ENCODE data around the gene DYDC2. TPM values are rescaled to one million over a fixed set of nuclear protein-coding genes. Genes with fewer than 3 reads are reported as not detected.

DYDC2 gene
- total and polyA plus RNA-seq, 2 of the 4 experiments (the other 2 are of a cell fraction), result not detected

DNA sequence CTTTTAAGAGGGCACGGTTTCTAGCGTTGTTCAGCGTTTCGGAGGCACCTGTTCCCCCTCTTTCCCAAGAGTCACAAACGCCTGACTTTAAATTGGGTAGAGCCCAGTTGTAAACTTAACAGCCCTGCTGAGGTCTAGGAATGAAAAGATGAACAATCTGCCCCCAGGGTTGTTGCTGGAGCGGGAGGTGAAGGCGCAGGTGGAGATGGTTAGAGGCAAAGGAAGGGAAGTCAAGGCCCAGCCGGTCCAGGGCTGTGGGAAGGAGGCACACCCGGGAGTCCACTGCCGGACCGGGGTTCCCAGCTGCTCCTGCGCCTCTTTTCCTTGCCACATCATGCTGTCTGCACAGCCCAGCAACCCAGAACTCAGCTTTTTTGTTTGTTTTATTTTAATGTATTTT, 52.5 kb downstream of the DYDC2 start:
- H4K20me1 ChIP-seq (ENCODE audit: insufficient read depth, low read length), result no peaks in the 10 kb centered on the region
- H3K23ac ChIP-seq (ENCODE audit: low read depth, low read length), result no peak overlapping the region
- H3K4me3 ChIP-seq (ENCODE audit: insufficient read depth, low read depth, low read length), result no peak overlapping the region
- no peak overlapping the region for H3K14ac ChIP-seq (replicated peaks; ENCODE audit: low read depth, low read length)
- no peak overlapping the region for H3K56ac ChIP-seq (ENCODE audit: extremely low read depth, insufficient read depth, low read length)
- BruUV-seq (replicated peaks), result no TSS peak
- 8% methylated on average over 2 of the region's 12 CpGs; no CpG with 5 or more reads in 1 of the 2 experiments for WGBS, 2 experiments (ENCODE audit: extremely low coverage in 2 of 2, insufficient read length in 1 of 2)
- no peak overlapping the region for H2BK20ac ChIP-seq (ENCODE audit: low read depth, low read length)
- H2BK5ac ChIP-seq (ENCODE audit: low read depth, low read length, poor library complexity, severe bottlenecking), result no peak overlapping the region
- no peak overlapping the region for H4K5ac ChIP-seq (ENCODE audit: low read depth, low read length)
- H3K4ac ChIP-seq (ENCODE audit: low read depth, low read length), result no peak overlapping the region
- H4K91ac ChIP-seq (ENCODE audit: insufficient read depth, low read depth, low read length), result no peak overlapping the region
- dilution Hi-C loops (cut with HindIII; ENCODE audit: low sequenced_read_pairs, unreplicated experiment), result no loop called here
- H3K36me3 ChIP-seq (ENCODE audit: control insufficient read depth, insufficient read depth, low read length), result no peaks in the 10 kb centered on the region
- no peak overlapping the region for H2BK15ac ChIP-seq (ENCODE audit: low read depth, low read length)
- H3K9ac ChIP-seq (ENCODE audit: low read depth, low read length), result no peak overlapping the region
- peak overlapping the region; percentile 84 for H2AFZ ChIP-seq (replicated peaks; ENCODE audit: low read length, poor library complexity)
- no peak overlapping the region for H2AK9ac ChIP-seq (replicated peaks; ENCODE audit: low read depth, low read length, poor library complexity)
- DNase-seq (no peak), ATAC-seq (ENCODE audit: low read depth) (no peak)
- no peak overlapping the region for H3K18ac ChIP-seq (ENCODE audit: low read depth, low read length)
- H3K9me1 ChIP-seq (ENCODE audit: insufficient read depth, low read length), result peaks cover 3% of the 10 kb centered on the region; the same call in 1 of the 2 replicates
- no peaks in the 10 kb centered on the region for H3K9me3 ChIP-seq (ENCODE audit: control insufficient read depth, insufficient read depth, low read length)
- H3K79me1 ChIP-seq (ENCODE audit: low read depth in 1 of 2, low read length in 2 of 2), result no peaks in the 10 kb centered on the region
- in situ Hi-C loops (cut with MboI; ENCODE audit: low sequenced_read_pairs), result no loop called here
- ChIA-PET POLR2A (ENCODE audit: unreplicated experiment) (no interaction called here), CTCF (no interaction called here)
- no peak overlapping the region; the same call in 1 of the 2 replicates for H3K4me2 ChIP-seq (ENCODE audit: low read depth, low read length)
- no peak overlapping the region for H2BK120ac ChIP-seq (ENCODE audit: low read depth, low read length)
- no peak overlapping the region for H2AK5ac ChIP-seq (ENCODE audit: low read depth, low read length)
- H3K4me1 ChIP-seq (ENCODE audit: control insufficient read depth, insufficient read depth, low read length), result peaks cover 3% of the 10 kb centered on the region; the same call in 1 of the 2 replicates
- intact Hi-C loops (cut with micrococcal nuclease), result no loop called here
- TF ChIP-seq, protein P1, sequence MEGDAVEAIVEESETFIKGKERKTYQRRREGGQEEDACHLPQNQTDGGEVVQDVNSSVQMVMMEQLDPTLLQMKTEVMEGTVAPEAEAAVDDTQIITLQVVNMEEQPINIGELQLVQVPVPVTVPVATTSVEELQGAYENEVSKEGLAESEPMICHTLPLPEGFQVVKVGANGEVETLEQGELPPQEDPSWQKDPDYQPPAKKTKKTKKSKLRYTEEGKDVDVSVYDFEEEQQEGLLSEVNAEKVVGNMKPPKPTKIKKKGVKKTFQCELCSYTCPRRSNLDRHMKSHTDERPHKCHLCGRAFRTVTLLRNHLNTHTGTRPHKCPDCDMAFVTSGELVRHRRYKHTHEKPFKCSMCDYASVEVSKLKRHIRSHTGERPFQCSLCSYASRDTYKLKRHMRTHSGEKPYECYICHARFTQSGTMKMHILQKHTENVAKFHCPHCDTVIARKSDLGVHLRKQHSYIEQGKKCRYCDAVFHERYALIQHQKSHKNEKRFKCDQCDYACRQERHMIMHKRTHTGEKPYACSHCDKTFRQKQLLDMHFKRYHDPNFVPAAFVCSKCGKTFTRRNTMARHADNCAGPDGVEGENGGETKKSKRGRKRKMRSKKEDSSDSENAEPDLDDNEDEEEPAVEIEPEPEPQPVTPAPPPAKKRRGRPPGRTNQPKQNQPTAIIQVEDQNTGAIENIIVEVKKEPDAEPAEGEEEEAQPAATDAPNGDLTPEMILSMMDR (conservative IDR thresholded peaks at IDR 0.05; ENCODE audit: low read depth, low read length), result no peak
- no peak for TF ChIP-seq RAD21 (IDR thresholded peaks at IDR 0.05; ENCODE audit: low read length)
- TF ChIP-seq MAZ (IDR thresholded peaks at IDR 0.05; ENCODE audit: borderline replicate concordance, low read depth, low read length), result no peak
- no peak for TF ChIP-seq POLR2A (IDR thresholded peaks at IDR 0.05; ENCODE audit: low read depth, low read length)
- TF ChIP-seq RCOR1 (IDR thresholded peaks at IDR 0.05; ENCODE audit: insufficient replicate concordance, low read length), result no peak
- TF ChIP-seq CHD1 (IDR thresholded peaks at IDR 0.05; ENCODE audit: low read depth, low read length), result no peak
- TF ChIP-seq, protein P2, sequence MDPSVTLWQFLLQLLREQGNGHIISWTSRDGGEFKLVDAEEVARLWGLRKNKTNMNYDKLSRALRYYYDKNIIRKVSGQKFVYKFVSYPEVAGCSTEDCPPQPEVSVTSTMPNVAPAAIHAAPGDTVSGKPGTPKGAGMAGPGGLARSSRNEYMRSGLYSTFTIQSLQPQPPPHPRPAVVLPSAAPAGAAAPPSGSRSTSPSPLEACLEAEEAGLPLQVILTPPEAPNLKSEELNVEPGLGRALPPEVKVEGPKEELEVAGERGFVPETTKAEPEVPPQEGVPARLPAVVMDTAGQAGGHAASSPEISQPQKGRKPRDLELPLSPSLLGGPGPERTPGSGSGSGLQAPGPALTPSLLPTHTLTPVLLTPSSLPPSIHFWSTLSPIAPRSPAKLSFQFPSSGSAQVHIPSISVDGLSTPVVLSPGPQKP (IDR thresholded peaks at IDR 0.05; ENCODE audit: borderline replicate concordance, low read depth, low read length), result no peak
- no peak for TF ChIP-seq MXI1 (IDR thresholded peaks at IDR 0.05; ENCODE audit: borderline replicate concordance, low read depth, low read length)
- TF ChIP-seq, protein P3, sequence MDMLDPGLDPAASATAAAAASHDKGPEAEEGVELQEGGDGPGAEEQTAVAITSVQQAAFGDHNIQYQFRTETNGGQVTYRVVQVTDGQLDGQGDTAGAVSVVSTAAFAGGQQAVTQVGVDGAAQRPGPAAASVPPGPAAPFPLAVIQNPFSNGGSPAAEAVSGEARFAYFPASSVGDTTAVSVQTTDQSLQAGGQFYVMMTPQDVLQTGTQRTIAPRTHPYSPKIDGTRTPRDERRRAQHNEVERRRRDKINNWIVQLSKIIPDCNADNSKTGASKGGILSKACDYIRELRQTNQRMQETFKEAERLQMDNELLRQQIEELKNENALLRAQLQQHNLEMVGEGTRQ (IDR thresholded peaks at IDR 0.05; ENCODE audit: low read depth, low read length), result no peak
- TF ChIP-seq FOS (IDR thresholded peaks at IDR 0.05; ENCODE audit: low read depth, low read length), result no peak
- TF ChIP-seq SMC3 (IDR thresholded peaks at IDR 0.05; ENCODE audit: low read depth, low read length), result no peak
- no peak for TF ChIP-seq RFX5 (IDR thresholded peaks at IDR 0.05; ENCODE audit: low read depth, low read length)
- no peak for TF ChIP-seq MAFK (IDR thresholded peaks at IDR 0.05; ENCODE audit: low read depth, low read length)
- no peak for TF ChIP-seq CEBPB (IDR thresholded peaks at IDR 0.05; ENCODE audit: low read depth, low read length)
- no peak for TF ChIP-seq BHLHE40 (IDR thresholded peaks at IDR 0.05; ENCODE audit: low read depth, low read length)
- no peak for TF ChIP-seq NFE2L2 (IDR thresholded peaks at IDR 0.05; ENCODE audit: low read depth, low read length)
- no peak overlapping the region for H4K8ac ChIP-seq (ENCODE audit: low read depth in 2 of 2, low read length in 2 of 2)
- H3K27ac ChIP-seq (ENCODE audit: insufficient read depth, low read length), result no peak overlapping the region
- peaks cover 18% of the 10 kb centered on the region for H3K27me3 ChIP-seq (ENCODE audit: control insufficient read depth, insufficient read depth, low read length)
